Keratinocyte (primary cell): ENCODE data around the gene CRACR2A. TPM values are rescaled to one million over a fixed set of nuclear protein-coding genes. Genes with fewer than 3 reads are reported as not detected.

Source experiments
- DNase-seq: peaks from one replicate; pipeline ENCODE4 v3.0.0-alpha.2; 2011; ENCODE audit warnings: low read depth, missing footprints, low spot score
- FAIRE-seq: peaks from 2 replicates; lab custom pipeline; 2011; peaks lifted over from hg19 to GRCh38; lab: Jason Lieb, UNC
- H2AFZ ChIP-seq: 2 replicates; pipeline ENCODE4 v1.6.0; 2012; ENCODE audit warnings: low read length, control low read depth, inconsistent platforms; ENCODE audit not compliant: control insufficient read depth
- H3K27ac ChIP-seq: 2 replicates; pipeline ENCODE4 v1.5.1; 2011; ENCODE audit warnings: low read length; ENCODE audit not compliant: control insufficient read depth, insufficient read depth
- H3K27me3 ChIP-seq: 3 replicates; pipeline ENCODE4 v1.6.0; 2011; ENCODE audit warnings: low read length; ENCODE audit not compliant: control insufficient read depth, insufficient read depth; ENCODE audit errors: extremely low read depth
- H3K36me3 ChIP-seq, 2 experiments: 2 replicates in 1 of 2; 3 replicates in 1 of 2; pipeline ENCODE4 v1.5.1; 2011; ENCODE audit warnings: low read length in 2 of 2, mild to moderate bottlenecking in 1 of 2; ENCODE audit not compliant: control insufficient read depth in 2 of 2, insufficient read depth in 2 of 2; ENCODE audit errors: extremely low read depth in 1 of 2
- H3K4me1 ChIP-seq: 3 replicates; pipeline ENCODE4 v1.5.1; 2011; ENCODE audit warnings: low read length; ENCODE audit not compliant: control insufficient read depth, insufficient read depth; ENCODE audit errors: extremely low read depth
- H3K4me2 ChIP-seq: 3 replicates; pipeline ENCODE4 v1.6.0; 2011; ENCODE audit warnings: low read depth, low read length; ENCODE audit not compliant: control insufficient read depth, insufficient read depth; ENCODE audit errors: extremely low read depth
- H3K4me3 ChIP-seq, 3 experiments: fragments of 200-600 bp in 1 of 3; sonication (generic) in 1 of 3; 2 replicates in 2 of 3; 3 replicates in 1 of 3; pipeline ENCODE4 v1.5.1; 2011 to 2016; ENCODE audit warnings: low read length in 3 of 3, mild to moderate bottlenecking in 3 of 3, control low read depth in 2 of 3, inconsistent platforms in 1 of 3, low read depth in 1 of 3, mixed read lengths in 1 of 3, mixed run types in 1 of 3, moderate library complexity in 1 of 3; ENCODE audit not compliant: control insufficient read depth in 2 of 3, insufficient read depth in 2 of 3; ENCODE audit errors: extremely low read depth in 1 of 3
- H3K79me2 ChIP-seq: 2 replicates; pipeline ENCODE4 v1.6.0; 2012; ENCODE audit warnings: low read length; ENCODE audit not compliant: control insufficient read depth, insufficient read depth
- H3K9ac ChIP-seq: 3 replicates; pipeline ENCODE4 v1.6.0; 2011; ENCODE audit warnings: low read length; ENCODE audit not compliant: control insufficient read depth, insufficient read depth; ENCODE audit errors: extremely low read depth
- H3K9me1 ChIP-seq: 3 replicates; pipeline ENCODE4 v1.6.0; 2011; ENCODE audit warnings: low read length; ENCODE audit not compliant: control insufficient read depth, insufficient read depth; ENCODE audit errors: extremely low read depth
- H3K9me3 ChIP-seq: 2 replicates; pipeline ENCODE4 v1.5.1; 2012; ENCODE audit warnings: low read depth, low read length; ENCODE audit not compliant: control insufficient read depth
- H4K20me1 ChIP-seq: 3 replicates; pipeline ENCODE4 v1.6.0; 2011; ENCODE audit warnings: low read length; ENCODE audit not compliant: control insufficient read depth, insufficient read depth; ENCODE audit errors: extremely low read depth
- CTCF ChIP-seq, 3 experiments: IDR thresholded peaks in 1 of 3; conservative IDR thresholded peaks in 1 of 3; optimal IDR thresholded peaks in 1 of 3; 2 replicates in 2 of 3; 3 replicates in 1 of 3; pipeline versions ENCODE3 to v1.5.1; 2011; ENCODE audit warnings: low read length in 3 of 3, mild to moderate bottlenecking in 3 of 3, moderate library complexity in 2 of 3, control low read depth in 1 of 3, inconsistent platforms in 1 of 3; ENCODE audit not compliant: insufficient read depth in 2 of 3; ENCODE audit errors: extremely low read depth in 1 of 3
- EZH2 ChIP-seq: IDR thresholded peaks from one replicate; pipeline ENCODE4 v1.6.1; 2012; ENCODE audit warnings: inconsistent platforms, mild to moderate bottlenecking, low read length, moderate library complexity
- dilution Hi-C: fragments of 300-500 bp; cut with MboI; formaldehyde crosslinking; loops from one replicate; pipeline ENCODE4 v1.7.0; 2020; ENCODE audit warnings: low sequenced_read_pairs; ENCODE audit not compliant: extremely low pct_ligation_motif_present
- polyA plus RNA-seq, 5 experiments: library from polyadenylated mRNA; depleted of rRNA in 3 of 5; stranded (reverse) in 3 of 5; stranded (forward) in 1 of 5; unstranded in 1 of 5; fragments of >200 nt; gene quantifications; 1 replicate in 1 of 5; 2 replicates in 3 of 5; 3 replicates in 1 of 5; pipeline versions ENCODE4 v1.2.1 to v1.2.3, GENCODE V29; 2011 to 2012; ENCODE audit warnings: missing spikeins in 2 of 5, low read depth in 1 of 5, low replicate concordance in 1 of 5

The CRACR2A gene
- polyA plus RNA-seq, 1 donor (not counting 4 experiments of a cell fraction or from before 2014, with no cell fraction given): 0.30 TPM

GRCh38 chr12:3600039-3600720 lies 152.7 kb downstream of the CRACR2A start:
- Histone ChIP-seq H2AFZ (no peak overlapping the region), H3K9me3 (no peaks in the 10 kb centered on the region), H3K27me3 (peaks cover 30% of the 10 kb centered on the region), H4K20me1 (no peaks in the 10 kb centered on the region), H3K27ac (no peak overlapping the region), H3K4me2 (peak overlapping the region; percentile 3), H3K9ac (no peak overlapping the region), H3K9me1 (no peaks in the 10 kb centered on the region), H3K79me2 (no peaks in the 10 kb centered on the region), H3K36me3 (no peaks in the 10 kb centered on the region), H3K4me3 (no peak overlapping the region), H3K4me1 (peaks cover 4% of the 10 kb centered on the region)
- dilution Hi-C loops: no loop called here
- FAIRE-seq: peak; percentile 68
- TF ChIP-seq CTCF (optimal IDR thresholded peaks at IDR 0.05 in 1 of 3, IDR thresholded peaks at IDR 0.05 in 1 of 3, conservative IDR thresholded peaks at IDR 0.05 in 1 of 3; ENCODE audit: extremely low read depth in 1 of 3, insufficient read depth in 2 of 3, low read length in 3 of 3): no peak
- no peak for TF ChIP-seq EZH2
- no peak for DNase-seq

- dilution Hi-C loops: no loop called here
- H3K27me3 ChIP-seq: peaks cover 24% of the 10 kb centered on the region
- H2AFZ ChIP-seq: no peak overlapping the region
- H3K9me1 ChIP-seq: no peaks in the 10 kb centered on the region
- no peak overlapping the region for H3K9ac ChIP-seq
- no peak overlapping the region for H3K27ac ChIP-seq
- no peak overlapping the region for H3K4me3 ChIP-seq
- DNase-seq (no peak), FAIRE-seq (no peak)
- no peak overlapping the region for H3K4me2 ChIP-seq
- H3K4me1 ChIP-seq: peaks cover 4% of the 10 kb centered on the region
- TF ChIP-seq CTCF (optimal IDR thresholded peaks at IDR 0.05 in 1 of 3, IDR thresholded peaks at IDR 0.05 in 1 of 3, conservative IDR thresholded peaks at IDR 0.05 in 1 of 3; ENCODE audit: extremely low read depth in 1 of 3, insufficient read depth in 2 of 3, low read length in 3 of 3): no peak
- no peak for TF ChIP-seq EZH2
- H3K36me3 ChIP-seq: no peaks in the 10 kb centered on the region
- no peaks in the 10 kb centered on the region for H3K79me2 ChIP-seq
- no peaks in the 10 kb centered on the region for H4K20me1 ChIP-seq
- H3K9me3 ChIP-seq: no peaks in the 10 kb centered on the region
Measured at GRCh38 chr12:3598896-3599860, 153.7 kb downstream of the CRACR2A start.
